K562 (cell line): ENCODE results near the gene IFRD1. TPM values are rescaled to one million over a fixed set of nuclear protein-coding genes. Genes with fewer than 3 reads are reported as not detected.

Experiments used
- BRCA1 ChIP-seq, 2 experiments: fragments of 450-650 bp in 1 of 2; sonication (generic) in 1 of 2; formaldehyde crosslinking in 1 of 2; IDR thresholded peaks; 2 replicates each; pipeline versions ENCODE4 v1.5.0 to v1.6.1; 2017 to 2020; ENCODE audit warnings: mild to moderate bottlenecking in 1 of 2, missing genetic modification reagents in 1 of 2
- BRD9 ChIP-seq: fragments of 450-650 bp; IDR thresholded peaks from 2 replicates; pipeline ENCODE4 v1.6.1; 2018; ENCODE audit warnings: low read depth; ENCODE audit not compliant: partially characterized antibody
- CCNT2 ChIP-seq: IDR thresholded peaks from 2 replicates; pipeline ENCODE4 v1.6.1; 2011; ENCODE audit warnings: borderline replicate concordance, low read depth, mild to moderate bottlenecking, moderate library complexity, mixed read lengths, low read length; ENCODE audit not compliant: insufficient read length; ENCODE audit errors: extremely low read depth
- GATAD2B ChIP-seq: fragments of 450-650 bp; IDR thresholded peaks from 2 replicates; pipeline ENCODE4 v1.6.1; 2017; ENCODE audit warnings: mild to moderate bottlenecking, borderline replicate concordance
- ILF3 ChIP-seq: fragments of 450-650 bp; IDR thresholded peaks from 2 replicates; pipeline ENCODE4 v1.6.1; 2018; ENCODE audit warnings: antibody characterized with exemption, mild to moderate bottlenecking, moderate library complexity, borderline replicate concordance
- MCM2 ChIP-seq: fragments of 450-650 bp; IDR thresholded peaks from 2 replicates; pipeline ENCODE4 v1.6.1; 2017; ENCODE audit warnings: low read depth, mild to moderate bottlenecking
- NFE2 ChIP-seq: IDR thresholded peaks from 2 replicates; pipeline ENCODE4 v1.6.1; 2014; ENCODE audit warnings: antibody characterized with exemption, low read depth
- NFIC ChIP-seq: fragments of 450-650 bp; IDR thresholded peaks from 2 replicates; pipeline ENCODE4 v1.6.1; 2017; ENCODE audit warnings: mild to moderate bottlenecking, inconsistent platforms
- POLR3A ChIP-seq: IDR thresholded peaks from 2 replicates; pipeline ENCODE4 v1.6.1; 2011; ENCODE audit warnings: borderline replicate concordance, mild to moderate bottlenecking, moderate library complexity; ENCODE audit not compliant: insufficient read length, insufficient read depth; ENCODE audit errors: extremely low read depth
- STAT5A ChIP-seq: IDR thresholded peaks from 2 replicates; pipeline ENCODE4 v1.6.1; 2012; ENCODE audit warnings: low read length, inconsistent platforms, borderline replicate concordance
- SUPT5H ChIP-seq: fragments of 450-650 bp; IDR thresholded peaks from 2 replicates; pipeline ENCODE4 v1.6.1; 2016
- TARDBP ChIP-seq: fragments of 450-650 bp; IDR thresholded peaks from 2 replicates; pipeline ENCODE4 v1.6.1; 2016
- THRAP3 ChIP-seq: fragments of 450-650 bp; IDR thresholded peaks from 2 replicates; pipeline ENCODE4 v1.6.1; 2016; ENCODE audit warnings: mild to moderate bottlenecking, inconsistent platforms, borderline replicate concordance
- ZNF217 ChIP-seq: sonication (generic); formaldehyde crosslinking; IDR thresholded peaks from 2 replicates; pipeline ENCODE4 v1.8.0; 2022; ENCODE audit warnings: mild to moderate bottlenecking, missing genetic modification reagents
- ZNF668 ChIP-seq: fragments of 250-450 bp; sonication (Bioruptor Pico); IDR thresholded peaks from 2 replicates; pipeline ENCODE4 v1.8.0; 2022; ENCODE audit warnings: mild to moderate bottlenecking, inconsistent platforms
- polyA plus RNA-seq, 8 experiments: library from polyadenylated mRNA; depleted of rRNA in 4 of 8; stranded (reverse) in 5 of 8; unstranded in 3 of 8; fragments of >200 nt; fragmentation: Nextera tagmentation in 2 of 8; fragmentation: Illumina TruSeq in 1 of 8; extraction: Ambion mirVana in 2 of 8; extraction: Trizol in 1 of 8; gene quantifications; 2 replicates each; pipeline versions ENCODE4 v1.2.1 to v1.2.3, GENCODE V29; 2011 to 2014; ENCODE audit warnings: inconsistent platforms in 1 of 8, missing spikeins in 1 of 8
- total RNA-seq, 7 experiments: library from RNA; depleted of rRNA in 6 of 7; stranded (reverse); fragments of >200 nt in 6 of 7; fragmentation: Illumina TruSeq in 2 of 7; extraction: Trizol in 2 of 7; gene quantifications; 2 replicates each; pipeline versions ENCODE4 v1.2.1 to v1.2.3, GENCODE V29; 2011 to 2021; ENCODE audit warnings: low replicate concordance in 1 of 7
- TF ChIP-seq, protein P1 (sequence below), 2 experiments: IDR thresholded peaks; 2 replicates each; pipeline ENCODE4 v1.6.1; 2012; ENCODE audit warnings: improper control_type of control experiment in 2 of 2, low read depth in 2 of 2, low read length in 2 of 2, borderline replicate concordance in 1 of 2
- TF ChIP-seq, protein P2 (sequence below), 2 experiments: fragments of 450-650 bp in 1 of 2; sonication (generic) in 1 of 2; formaldehyde crosslinking; conservative IDR thresholded peaks; 2 replicates each; pipeline versions ENCODE4 v1.4.0 to v1.8.1; 2020 to 2022; ENCODE audit warnings: mild to moderate bottlenecking in 1 of 2, missing genetic modification reagents in 1 of 2
- TF ChIP-seq, protein P3 (sequence below): fragments of 250-450 bp; sonication (Bioruptor Pico); IDR thresholded peaks from 2 replicates; pipeline ENCODE4 v1.5.0; 2021; ENCODE audit warnings: mild to moderate bottlenecking, moderate library complexity
- TF ChIP-seq, protein P4 (sequence below): sonication (generic); formaldehyde crosslinking; IDR thresholded peaks from 2 replicates; pipeline ENCODE4 v1.8.0; 2022; ENCODE audit warnings: missing genetic modification reagents, mild to moderate bottlenecking, moderate library complexity, borderline replicate concordance

Gene IFRD1
- total and polyA plus RNA-seq, 9 of the 15 experiments (the other 6 are each of a cell fraction or from before 2014, with no cell fraction given), result 27.6 to 81.8 (median 68.1) TPM

DNA sequence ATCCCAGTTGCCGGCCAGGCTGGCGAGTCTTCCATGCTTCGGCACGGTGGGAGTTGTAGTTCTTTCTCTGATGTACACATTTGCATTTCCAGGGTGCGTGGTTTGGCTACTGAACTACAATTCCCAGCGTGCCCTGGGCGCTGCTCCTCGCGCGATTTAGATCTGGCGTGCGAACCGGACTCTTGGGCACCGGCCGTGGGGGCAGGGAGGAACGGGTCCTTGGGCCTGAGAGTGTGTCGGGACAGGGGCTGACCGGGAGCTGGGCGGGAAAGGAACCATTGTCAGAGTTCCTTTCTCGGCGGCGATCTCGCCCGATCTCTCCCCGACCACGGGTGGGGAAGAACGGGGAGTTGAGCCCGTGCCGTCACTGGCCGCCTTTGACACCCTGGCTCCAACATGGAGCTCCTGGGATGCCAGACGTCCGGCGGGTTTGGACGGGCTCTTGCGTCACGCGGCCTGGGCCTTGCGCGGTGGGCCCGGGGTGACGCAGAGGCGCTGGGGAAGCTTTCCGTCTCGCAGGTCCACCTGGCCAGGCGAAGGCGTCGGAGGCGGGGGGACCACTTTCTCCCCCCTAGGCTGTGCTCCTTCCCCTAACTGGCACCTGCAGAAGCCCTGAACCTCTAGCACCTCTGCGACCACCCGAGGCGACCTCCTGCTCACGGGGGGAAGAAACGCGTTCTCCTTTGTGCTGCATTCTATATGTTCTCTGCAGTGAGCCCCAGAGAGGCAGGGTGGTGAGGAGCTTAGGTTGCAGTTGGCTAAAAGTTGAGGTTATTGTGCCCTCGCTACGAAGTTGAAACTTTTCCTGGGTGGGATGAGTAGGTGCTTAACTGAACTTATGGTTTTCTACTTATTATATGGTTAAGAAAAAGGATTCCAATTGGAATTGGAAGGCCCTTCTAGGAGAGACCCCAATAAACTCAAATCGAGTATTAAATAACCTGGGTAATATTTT, 824 bp downstream of the IFRD1 start (continued):
- TF ChIP-seq, protein P1, sequence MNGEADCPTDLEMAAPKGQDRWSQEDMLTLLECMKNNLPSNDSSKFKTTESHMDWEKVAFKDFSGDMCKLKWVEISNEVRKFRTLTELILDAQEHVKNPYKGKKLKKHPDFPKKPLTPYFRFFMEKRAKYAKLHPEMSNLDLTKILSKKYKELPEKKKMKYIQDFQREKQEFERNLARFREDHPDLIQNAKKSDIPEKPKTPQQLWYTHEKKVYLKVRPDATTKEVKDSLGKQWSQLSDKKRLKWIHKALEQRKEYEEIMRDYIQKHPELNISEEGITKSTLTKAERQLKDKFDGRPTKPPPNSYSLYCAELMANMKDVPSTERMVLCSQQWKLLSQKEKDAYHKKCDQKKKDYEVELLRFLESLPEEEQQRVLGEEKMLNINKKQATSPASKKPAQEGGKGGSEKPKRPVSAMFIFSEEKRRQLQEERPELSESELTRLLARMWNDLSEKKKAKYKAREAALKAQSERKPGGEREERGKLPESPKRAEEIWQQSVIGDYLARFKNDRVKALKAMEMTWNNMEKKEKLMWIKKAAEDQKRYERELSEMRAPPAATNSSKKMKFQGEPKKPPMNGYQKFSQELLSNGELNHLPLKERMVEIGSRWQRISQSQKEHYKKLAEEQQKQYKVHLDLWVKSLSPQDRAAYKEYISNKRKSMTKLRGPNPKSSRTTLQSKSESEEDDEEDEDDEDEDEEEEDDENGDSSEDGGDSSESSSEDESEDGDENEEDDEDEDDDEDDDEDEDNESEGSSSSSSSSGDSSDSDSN (IDR thresholded peaks at IDR 0.05; ENCODE audit: borderline replicate concordance in 1 of 2, low read depth in 2 of 2, low read length in 2 of 2), result peak in 1 of 2 experiments; percentile 16; a peak in 1 of 4 replicates
- TF ChIP-seq, protein P2, sequence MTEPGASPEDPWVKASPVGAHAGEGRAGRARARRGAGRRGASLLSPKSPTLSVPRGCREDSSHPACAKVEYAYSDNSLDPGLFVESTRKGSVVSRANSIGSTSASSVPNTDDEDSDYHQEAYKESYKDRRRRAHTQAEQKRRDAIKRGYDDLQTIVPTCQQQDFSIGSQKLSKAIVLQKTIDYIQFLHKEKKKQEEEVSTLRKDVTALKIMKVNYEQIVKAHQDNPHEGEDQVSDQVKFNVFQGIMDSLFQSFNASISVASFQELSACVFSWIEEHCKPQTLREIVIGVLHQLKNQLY (CRISPR knock-in tag; conservative IDR thresholded peaks at IDR 0.05), result no peak
- TF ChIP-seq CCNT2, result peak; percentile 85
- no peak for TF ChIP-seq ZNF668 (CRISPR knock-in tag)
- TF ChIP-seq GATAD2B, result no peak; the same call in 1 of the 2 replicates
- TF ChIP-seq STAT5A, result no peak; the same call in 1 of the 2 replicates
- no peak for TF ChIP-seq BRCA1 (IDR thresholded peaks at IDR 0.05)
- 0 out of 2 replicates have a peak, but pooled peaks have one; percentile 71 for TF ChIP-seq BRCA1 (CRISPR knock-in tag; IDR thresholded peaks at IDR 0.05)
- TF ChIP-seq THRAP3, result no peak
- no peak; the same call in 1 of the 2 replicates for TF ChIP-seq SUPT5H
- peak; percentile 27; the same call in 1 of the 2 replicates for TF ChIP-seq NFIC
- TF ChIP-seq BRD9, result no peak
- no peak for TF ChIP-seq ILF3
- TF ChIP-seq, protein P3, sequence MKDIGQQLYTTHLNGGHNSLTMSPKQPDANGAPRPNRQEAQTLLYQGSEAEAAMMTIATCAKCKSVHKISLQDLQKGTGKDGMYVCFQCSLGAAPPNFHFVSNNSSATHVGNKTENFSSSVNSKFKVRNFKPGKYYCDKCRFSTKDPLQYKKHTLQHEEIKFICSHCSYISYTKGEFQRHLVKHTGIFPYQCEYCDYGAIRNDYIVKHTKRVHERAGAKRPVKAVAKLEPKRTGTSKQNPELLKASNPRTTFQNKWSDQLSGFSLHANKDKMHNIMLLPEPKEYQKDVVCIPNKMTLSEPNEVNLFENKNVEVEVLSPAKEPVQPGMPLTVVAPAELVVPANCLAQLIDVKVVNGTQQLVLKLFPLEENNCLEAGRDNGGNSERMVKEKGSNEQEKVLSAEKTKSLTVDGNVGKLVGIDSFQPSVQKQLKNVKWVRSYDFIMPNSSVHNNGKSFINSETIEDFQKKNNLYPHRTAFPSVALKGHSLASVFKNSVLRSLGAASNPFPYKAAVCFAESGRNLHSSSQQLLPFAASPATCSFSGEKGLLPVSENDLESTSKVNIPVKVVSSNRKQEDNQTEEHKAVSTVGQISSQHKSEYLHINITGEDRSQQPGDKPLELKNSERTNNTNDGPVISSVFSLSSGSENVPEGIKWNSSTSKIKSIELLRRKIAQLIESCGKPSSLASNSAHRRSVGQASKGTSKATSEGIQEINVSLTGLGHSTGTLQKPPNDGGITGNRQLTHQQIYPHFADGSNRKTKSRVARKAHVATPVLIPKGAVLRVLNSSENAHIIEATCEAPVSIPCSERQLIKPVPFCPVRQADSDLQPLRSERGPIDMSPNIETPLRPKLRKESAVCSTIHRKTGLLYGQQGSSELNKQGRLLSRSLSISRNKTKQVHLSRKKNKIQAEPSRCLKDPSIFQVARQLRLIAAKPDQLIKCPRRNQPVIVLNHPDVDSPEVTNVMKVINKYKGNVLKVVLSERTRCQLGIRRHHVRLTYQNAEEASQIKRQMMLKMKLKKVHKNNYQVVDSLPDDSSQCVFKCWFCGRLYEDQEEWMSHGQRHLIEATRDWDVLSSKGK (CRISPR knock-in tag), result no peak
- no peak for TF ChIP-seq MCM2
- no peak; the same call in 1 of the 2 replicates for TF ChIP-seq NFE2
- TF ChIP-seq ZNF217, result no peak
- TF ChIP-seq, protein P4, sequence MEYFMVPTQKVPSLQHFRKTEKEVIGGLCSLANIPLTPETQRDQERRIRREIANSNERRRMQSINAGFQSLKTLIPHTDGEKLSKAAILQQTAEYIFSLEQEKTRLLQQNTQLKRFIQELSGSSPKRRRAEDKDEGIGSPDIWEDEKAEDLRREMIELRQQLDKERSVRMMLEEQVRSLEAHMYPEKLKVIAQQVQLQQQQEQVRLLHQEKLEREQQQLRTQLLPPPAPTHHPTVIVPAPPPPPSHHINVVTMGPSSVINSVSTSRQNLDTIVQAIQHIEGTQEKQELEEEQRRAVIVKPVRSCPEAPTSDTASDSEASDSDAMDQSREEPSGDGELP (CRISPR knock-in tag), result peak; percentile 59
- TF ChIP-seq POLR3A, result no peak
- peak; percentile 90 for TF ChIP-seq TARDBP
